ENCODE results near the gene CRYBB3.

The CRYBB3 gene

DNA sequence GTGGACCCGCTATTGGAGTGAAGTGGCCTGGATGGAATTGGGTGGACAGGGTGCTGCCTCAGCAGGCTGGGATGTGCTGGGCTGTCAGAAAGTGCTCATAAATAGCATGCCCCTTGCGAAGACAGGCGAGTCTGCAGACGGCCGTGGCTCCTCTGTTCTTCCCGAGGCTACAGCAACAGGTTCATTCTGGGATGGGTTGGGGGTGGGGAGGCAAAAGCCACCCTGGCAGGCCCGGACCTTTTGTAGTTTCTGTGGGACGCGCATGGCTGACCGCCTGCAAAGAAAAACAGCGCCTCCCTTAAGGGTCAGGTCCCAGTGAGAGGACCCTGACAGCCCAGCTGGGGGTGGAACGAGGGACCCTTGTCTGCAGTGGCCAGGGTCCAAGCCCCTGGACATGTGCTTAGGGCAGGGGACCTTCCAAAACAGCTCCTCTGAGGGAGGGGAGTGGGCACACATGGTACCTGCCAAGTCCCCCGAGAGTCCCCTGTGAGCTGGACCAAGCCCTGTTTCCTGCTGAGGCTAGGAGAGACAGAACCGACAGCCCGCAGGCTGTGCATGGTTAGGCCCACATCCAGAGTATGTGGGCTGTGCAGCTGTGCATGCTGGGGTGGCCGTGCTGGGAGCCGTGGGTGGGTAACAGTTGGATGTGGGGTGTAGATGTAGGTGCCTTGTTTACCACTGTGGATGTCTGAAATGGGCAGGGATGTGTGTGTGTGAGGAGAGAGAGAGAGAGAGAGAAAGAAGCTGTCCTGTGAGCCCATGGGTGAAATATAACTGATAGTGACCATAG, at the start of gene CRYBB3:
Gene CRYBB3 (plus strand): TSS at position 128 of the 790 bp plus-strand sequence. CDS start 1,539 bp downstream, outside the sequence.
- H3K27ac Mint-ChIP-seq: peak within 1 kb of the TSS; percentile 8
- H3K9me3 Mint-ChIP-seq: no peaks in the 10 kb centered on the region
- DNase-seq: no peak
- no peaks in the 10 kb centered on the region for H3K4me1 Mint-ChIP-seq
- H3K27me3 Mint-ChIP-seq: no peaks in the 10 kb centered on the region
- H3K36me3 Mint-ChIP-seq (ENCODE audit: low read depth): no peaks in the 10 kb centered on the region
- H3K4me3 Mint-ChIP-seq: no peak within 1 kb of the TSS
- no peak for ATAC-seq

DNA sequence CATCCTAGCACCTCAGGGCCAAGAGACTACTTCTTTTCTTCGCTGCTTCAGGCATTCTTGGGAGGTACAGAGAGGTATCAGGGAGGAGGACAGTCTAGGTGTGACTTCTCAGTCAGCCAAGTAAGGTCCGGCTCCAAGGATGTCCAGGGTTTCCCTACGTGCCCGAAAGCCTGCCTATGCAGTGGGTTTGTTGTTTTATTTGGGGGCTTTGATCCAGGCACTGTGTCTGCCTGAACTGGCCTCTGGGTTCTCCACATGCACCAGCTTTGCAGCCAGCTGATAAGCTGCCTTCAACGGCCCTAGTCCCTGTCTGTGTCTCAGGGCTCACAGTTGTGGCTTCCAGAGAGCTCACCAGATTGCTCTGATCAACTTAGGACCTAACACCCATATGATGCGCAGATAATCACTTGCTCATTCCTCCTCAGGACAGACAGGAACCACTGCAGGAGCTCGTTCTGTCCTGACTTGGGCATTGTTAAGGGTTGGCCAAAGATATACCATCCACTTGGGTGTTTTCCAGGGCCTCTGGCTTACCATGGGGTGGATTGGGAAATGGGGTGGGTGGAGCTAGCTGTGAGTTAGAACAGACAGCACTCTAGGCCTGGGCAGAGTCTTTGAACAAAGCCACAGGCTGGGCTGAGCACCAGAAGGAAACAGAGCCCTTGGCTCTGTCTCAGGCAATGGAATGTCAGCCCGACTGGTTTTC, 45.5 kb upstream of the CRYBB3 start:
- Mint-ChIP-seq H3K4me1 (no peaks in the 10 kb centered on the region), H3K27me3 (no peaks in the 10 kb centered on the region), H3K27ac (no peak overlapping the region), H3K36me3 (ENCODE audit: low read depth) (no peaks in the 10 kb centered on the region), H3K4me3 (no peak overlapping the region), H3K9me3 (no peaks in the 10 kb centered on the region)
- ATAC-seq (no peak), DNase-seq (no peak)

DNA sequence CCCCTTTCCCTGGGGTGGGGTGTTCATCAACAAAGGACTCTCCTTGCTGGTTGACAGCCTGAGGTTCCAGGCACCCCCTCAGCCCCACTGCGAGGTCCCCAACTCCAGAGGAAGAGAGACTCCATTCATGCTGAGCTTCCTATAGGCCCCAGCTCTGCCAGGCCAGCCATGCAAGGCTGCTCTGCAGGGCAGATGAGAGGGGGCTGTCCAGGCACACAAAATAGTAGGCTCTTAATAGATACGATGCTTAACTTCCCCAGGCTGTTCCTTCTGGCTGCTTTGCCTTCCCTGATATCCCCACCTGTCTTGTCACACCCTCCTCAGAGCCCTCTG, 45.0 kb upstream of the CRYBB3 start:
- Mint-ChIP-seq H3K4me3 (no peak overlapping the region), H3K27me3 (no peaks in the 10 kb centered on the region), H3K36me3 (ENCODE audit: low read depth) (no peaks in the 10 kb centered on the region), H3K27ac (no peak overlapping the region), H3K9me3 (no peaks in the 10 kb centered on the region), H3K4me1 (no peaks in the 10 kb centered on the region)
- ATAC-seq (peak; percentile 15), DNase-seq (no peak)

DNA sequence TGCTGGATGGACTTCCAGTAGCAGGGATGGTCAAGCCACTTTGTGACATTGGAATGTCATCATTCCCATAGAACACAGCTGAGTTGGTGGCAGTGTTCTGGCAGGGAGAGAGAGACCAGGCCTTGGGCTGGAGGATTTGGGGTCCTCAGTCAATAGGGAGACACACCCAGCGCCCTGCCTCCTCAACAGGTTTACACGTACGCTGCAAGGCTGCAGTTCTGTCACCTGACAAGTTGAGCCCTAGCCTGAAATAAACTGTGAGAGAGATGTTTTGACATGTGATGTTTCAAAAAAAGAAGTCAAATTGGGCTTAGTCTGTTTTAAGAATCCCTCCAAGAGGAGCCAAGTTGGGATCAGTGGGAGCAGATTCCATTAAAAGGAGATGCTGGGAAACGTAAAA, 42.9 kb upstream of the CRYBB3 start:
- Mint-ChIP-seq H3K4me1 (peaks cover 6% of the 10 kb centered on the region), H3K9me3 (no peaks in the 10 kb centered on the region), H3K27me3 (no peaks in the 10 kb centered on the region), H3K4me3 (no peak overlapping the region), H3K27ac (no peak overlapping the region), H3K36me3 (ENCODE audit: low read depth) (no peaks in the 10 kb centered on the region)
- DNase-seq (no peak), ATAC-seq (no peak)

DNA sequence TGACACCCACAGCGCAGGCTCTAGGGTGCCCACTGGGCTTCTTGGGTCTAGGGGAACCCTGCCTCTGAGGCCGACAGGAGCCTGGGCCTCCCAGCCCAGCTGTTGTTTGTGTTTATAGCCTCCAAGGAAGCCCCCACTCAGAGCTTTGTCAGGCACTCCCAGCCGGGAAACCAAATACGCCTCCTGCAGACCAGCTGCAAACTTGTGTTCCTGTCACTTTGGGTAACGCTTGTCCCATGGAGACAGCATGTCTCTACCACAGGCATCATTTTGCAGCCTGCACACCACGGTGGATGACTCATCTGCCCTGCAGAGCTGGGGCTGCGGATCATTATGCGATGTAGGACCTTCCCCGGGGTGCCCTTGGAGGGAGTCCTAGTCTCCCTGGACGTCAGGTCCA, 40.6 kb upstream of the CRYBB3 start:
- Mint-ChIP-seq H3K36me3 (ENCODE audit: low read depth) (no peaks in the 10 kb centered on the region), H3K27me3 (no peaks in the 10 kb centered on the region), H3K27ac (no peak overlapping the region), H3K4me3 (no peak overlapping the region), H3K4me1 (peaks cover 7% of the 10 kb centered on the region), H3K9me3 (no peaks in the 10 kb centered on the region)
- DNase-seq: no peak
- ATAC-seq: no peak

DNA sequence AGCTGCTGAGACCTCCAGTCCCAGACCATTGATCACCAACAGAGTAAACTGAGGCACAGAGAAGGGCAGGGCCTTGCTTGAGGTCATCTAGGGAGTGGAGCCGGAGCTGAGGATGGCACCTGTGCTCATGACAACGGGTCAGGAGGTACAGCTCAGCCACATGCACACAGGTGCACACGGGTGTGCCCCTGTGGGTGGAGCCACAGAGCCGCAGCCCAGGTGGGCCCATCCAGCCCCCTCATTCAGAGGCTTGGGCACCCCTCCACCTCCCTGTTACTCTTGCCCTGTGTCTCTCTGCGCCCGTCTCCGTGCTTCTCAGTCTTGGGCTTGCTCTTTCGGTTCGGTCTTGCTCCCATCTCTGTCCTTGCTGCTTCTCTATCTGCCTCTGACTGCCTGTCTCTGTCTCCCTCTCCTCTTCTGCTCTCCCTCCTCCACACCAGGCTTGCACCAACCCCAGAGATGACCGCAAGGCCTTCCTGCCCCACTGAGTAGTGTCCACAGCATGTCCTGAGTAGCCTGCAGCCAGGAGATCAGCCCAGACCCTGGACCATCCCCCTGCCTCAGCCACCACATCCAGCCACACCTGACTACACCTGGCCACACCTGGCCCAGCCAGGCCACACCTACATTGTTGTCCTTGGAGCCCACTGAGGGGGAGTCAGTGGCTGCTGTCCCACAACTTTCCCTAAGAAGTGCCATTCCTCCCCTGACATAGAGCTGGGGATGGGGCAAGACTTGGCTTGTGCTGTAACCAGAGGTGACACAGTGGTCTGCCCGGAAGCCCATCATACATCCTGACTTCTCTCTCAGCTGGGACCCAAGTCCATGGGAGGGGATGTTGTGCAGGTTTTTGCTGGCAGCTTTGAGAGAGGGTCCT, 39.3 kb upstream of the CRYBB3 start:
- H3K4me1 Mint-ChIP-seq: peaks cover 7% of the 10 kb centered on the region
- no peak overlapping the region for H3K27ac Mint-ChIP-seq
- no peak for DNase-seq
- peaks cover under 1% of the 10 kb centered on the region for H3K27me3 Mint-ChIP-seq
- H3K36me3 Mint-ChIP-seq (ENCODE audit: low read depth): no peaks in the 10 kb centered on the region
- H3K9me3 Mint-ChIP-seq: no peaks in the 10 kb centered on the region
- no peak for ATAC-seq
- no peak overlapping the region for H3K4me3 Mint-ChIP-seq

- Mint-ChIP-seq H3K9me3 (no peaks in the 10 kb centered on the region), H3K4me1 (peaks cover 7% of the 10 kb centered on the region), H3K27ac (peak overlapping the region; percentile 46), H3K36me3 (ENCODE audit: low read depth) (no peaks in the 10 kb centered on the region), H3K4me3 (no peak overlapping the region), H3K27me3 (peaks cover 2% of the 10 kb centered on the region)
- ATAC-seq (peak; percentile 81), DNase-seq (peak; percentile 18)
Observed at GRCh38 chr22:25161017-25161915, 38.4 kb upstream of the CRYBB3 start.

GRCh38 chr22:25161916-25162530, 37.6 kb upstream of the CRYBB3 start:
- DNase-seq (no peak), ATAC-seq (no peak)
- Mint-ChIP-seq H3K4me3 (no peak overlapping the region), H3K27me3 (peaks cover 2% of the 10 kb centered on the region), H3K36me3 (ENCODE audit: low read depth) (no peaks in the 10 kb centered on the region), H3K4me1 (peaks cover 7% of the 10 kb centered on the region), H3K27ac (no peak overlapping the region), H3K9me3 (no peaks in the 10 kb centered on the region)

- H3K27me3 Mint-ChIP-seq: peaks cover 2% of the 10 kb centered on the region
- DNase-seq (no peak), ATAC-seq (no peak)
- H3K36me3 Mint-ChIP-seq (ENCODE audit: low read depth): no peaks in the 10 kb centered on the region
- H3K27ac Mint-ChIP-seq: no peak overlapping the region
- H3K4me1 Mint-ChIP-seq: peaks cover 7% of the 10 kb centered on the region
- no peaks in the 10 kb centered on the region for H3K9me3 Mint-ChIP-seq
- H3K4me3 Mint-ChIP-seq: no peak overlapping the region
Observed at GRCh38 chr22:25162561-25162960, 37.1 kb upstream of the CRYBB3 start.

DNA sequence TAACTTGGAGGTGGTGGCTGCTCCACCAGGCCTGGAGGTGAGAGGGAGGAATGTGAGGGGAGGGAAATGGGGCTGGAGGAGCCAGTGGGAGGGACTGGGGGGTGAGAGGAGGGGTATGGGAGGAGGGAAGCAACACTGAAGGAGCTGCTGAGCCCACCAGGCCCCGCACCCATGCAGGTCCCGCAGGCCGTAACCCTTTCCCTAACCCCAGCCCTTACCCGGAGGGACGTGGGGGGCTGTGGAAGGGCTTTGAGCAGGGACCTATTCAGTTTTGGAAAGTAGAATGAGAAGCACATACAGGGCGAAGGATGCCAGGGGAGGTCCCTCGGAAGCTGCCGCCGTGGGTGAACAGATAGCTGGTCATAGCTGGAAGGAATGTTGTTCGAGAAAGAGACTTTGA, 33.9 kb upstream of the CRYBB3 start:
- peaks cover 2% of the 10 kb centered on the region for H3K27me3 Mint-ChIP-seq
- DNase-seq (no peak), ATAC-seq (no peak)
- no peaks in the 10 kb centered on the region for H3K36me3 Mint-ChIP-seq (ENCODE audit: low read depth)
- no peak overlapping the region for H3K4me3 Mint-ChIP-seq
- no peak overlapping the region for H3K27ac Mint-ChIP-seq
- H3K9me3 Mint-ChIP-seq: no peaks in the 10 kb centered on the region
- peaks cover 7% of the 10 kb centered on the region for H3K4me1 Mint-ChIP-seq

GRCh38 chr22:25166266-25167040, 33.2 kb upstream of the CRYBB3 start:
- peaks cover 1% of the 10 kb centered on the region for H3K4me1 Mint-ChIP-seq
- no peaks in the 10 kb centered on the region for H3K36me3 Mint-ChIP-seq (ENCODE audit: low read depth)
- H3K27ac Mint-ChIP-seq: no peak overlapping the region
- peaks cover 2% of the 10 kb centered on the region for H3K27me3 Mint-ChIP-seq
- H3K9me3 Mint-ChIP-seq: no peaks in the 10 kb centered on the region
- ATAC-seq: no peak
- H3K4me3 Mint-ChIP-seq: no peak overlapping the region
- no peak for DNase-seq

GRCh38 chr22:25167082-25167481, 32.6 kb upstream of the CRYBB3 start:
- DNase-seq (no peak), ATAC-seq (no peak)
- Mint-ChIP-seq H3K36me3 (ENCODE audit: low read depth) (no peaks in the 10 kb centered on the region), H3K4me3 (no peak overlapping the region), H3K4me1 (peaks cover 3% of the 10 kb centered on the region), H3K27ac (no peak overlapping the region), H3K27me3 (peaks cover 2% of the 10 kb centered on the region), H3K9me3 (no peaks in the 10 kb centered on the region)
